SK-N-SH (cell line): Measurements from ENCODE around the gene SCYL2.

ENCODE experiments used
- CHD2 ChIP-seq: fragments of 150-350 bp; IDR thresholded peaks from 2 replicates; pipeline ENCODE4 v1.6.1; 2018; ENCODE audit warnings: low read length; ENCODE audit not compliant: partially characterized antibody
- CTCF ChIP-seq: fragments of 200-600 bp; sonication (generic); IDR thresholded peaks from 2 replicates; pipeline ENCODE4 v1.6.1; 2017; ENCODE audit warnings: antibody characterized with exemption, mild to moderate bottlenecking, moderate library complexity
- EP300 ChIP-seq, 2 experiments: IDR thresholded peaks; 2 replicates each; pipeline versions ENCODE4 v1.4.0 to v1.6.1; 2012; ENCODE audit warnings: borderline replicate concordance in 1 of 2, low read depth in 1 of 2, low read length in 1 of 2
- EZH2phosphoT487 ChIP-seq: fragments of 200-600 bp; sonication (generic); IDR thresholded peaks from 2 replicates; pipeline ENCODE4 v1.6.1; 2017; ENCODE audit warnings: low read depth, mixed run types, mild to moderate bottlenecking, antibody characterized with exemption, moderate library complexity, borderline replicate concordance
- JUND ChIP-seq: IDR thresholded peaks from 2 replicates; pipeline ENCODE4 v1.4.0; 2012
- MAX ChIP-seq: IDR thresholded peaks from 2 replicates; pipeline ENCODE4 v1.4.0; 2012; ENCODE audit warnings: low read depth
- NRF1 ChIP-seq: IDR thresholded peaks from 2 replicates; pipeline ENCODE4 v1.6.1; 2012; ENCODE audit warnings: low read depth, mild to moderate bottlenecking, low read length
- POLR2AphosphoS5 ChIP-seq: IDR thresholded peaks from 2 replicates; pipeline ENCODE4 v1.6.1; 2012; ENCODE audit warnings: low read depth, low read length
- RAD21 ChIP-seq: IDR thresholded peaks from 2 replicates; pipeline ENCODE4 v1.6.1; 2012; ENCODE audit warnings: mild to moderate bottlenecking, low read length
- RCOR1 ChIP-seq: fragments of 150-350 bp; IDR thresholded peaks from 2 replicates; pipeline ENCODE4 v1.6.1; 2017; ENCODE audit warnings: antibody characterized with exemption, low read length
- RFX5 ChIP-seq: IDR thresholded peaks from 2 replicates; pipeline ENCODE4 v1.6.1; 2012; ENCODE audit warnings: mild to moderate bottlenecking, improper control_type of control experiment, low read length
- SIN3A ChIP-seq: IDR thresholded peaks from 2 replicates; pipeline ENCODE4 v1.6.1; 2012; ENCODE audit warnings: low read depth, mild to moderate bottlenecking, low read length, moderate library complexity, borderline replicate concordance
- TAF1 ChIP-seq: IDR thresholded peaks from 2 replicates; pipeline ENCODE4 v1.6.1; 2012; ENCODE audit warnings: low read depth, mild to moderate bottlenecking, low read length, moderate library complexity, borderline replicate concordance
- USF1 ChIP-seq: IDR thresholded peaks from 2 replicates; pipeline ENCODE4 v1.4.0; 2012; ENCODE audit warnings: low read depth, borderline replicate concordance

- TF ChIP-seq MAX (no peak), CTCF (no peak), JUND (no peak), POLR2AphosphoS5 (no peak), RAD21 (no peak), CHD2 (no peak), EP300 (IDR thresholded peaks at IDR 0.05; ENCODE audit: borderline replicate concordance in 1 of 2, low read depth in 1 of 2, low read length in 1 of 2) (no peak), EZH2phosphoT487 (no peak), TAF1 (no peak), SIN3A (no peak), RCOR1 (no peak), RFX5 (no peak), USF1 (no peak), NRF1 (no peak)
Measured at GRCh38 chr12:100268835-100269564, 2.0 kb downstream of the SCYL2 start.
